HepG2 (cell line): ENCODE measurements around the gene CC2D1B. TPM values are rescaled to one million over a fixed set of nuclear protein-coding genes. Genes with fewer than 3 reads are reported as not detected.
"Not testable (repeated sequence)": the region's sequence is repeated elsewhere in the genome, so short reads cannot be mapped to it uniquely, and the experiment has no call there.

Experiments
- ATAC-seq: fragments of 200-7000 bp; cut with Tn5 transposase; 3 replicates; pipeline ENCODE4 v1.9.1; 2020; ENCODE audit warnings: mild to moderate bottlenecking, moderate library complexity
- BruUV-seq: library from RNA; stranded (reverse); fragments of 400-500 nt; replicated peaks from 2 replicates; lab custom pipeline; 2021; lab: Mats Ljungman, UMichigan
- CTCF ChIA-PET: fragments of 300-600 bp; formaldehyde crosslinking; extraction: SDS; loops from one replicate; lab custom pipeline; 2021; ENCODE audit warnings: low total read pairs, inconsistent platforms, low intra/inter-chr PET ratio; lab: Yijun Ruan, JAX
- POLR2A ChIA-PET: fragments of 350-600 bp; sonication (Branson Sonifier 250); formaldehyde crosslinking; loops from one replicate; lab custom pipeline; 2020; ENCODE audit warnings: antibody characterized with exemption, inconsistent platforms; lab: Yijun Ruan, JAX
- DNase-seq: peaks from one replicate; pipeline ENCODE4 v3.0.0-alpha.2; 2015; ENCODE audit warnings: low spot score
- FAIRE-seq: peaks from 3 replicates; lab custom pipeline; 2011; peaks lifted over from hg19 to GRCh38; lab: Jason Lieb, UNC
- H2AFZ ChIP-seq: one replicate; pipeline ENCODE4 v1.6.1; 2011; ENCODE audit warnings: low read length, inconsistent platforms
- H3K27ac ChIP-seq: fragments of 300-600 bp; 3 replicates; pipeline ENCODE4 v1.8.0; 2011; ENCODE audit warnings: mixed run types, mild to moderate bottlenecking, mixed read lengths, low read length, inconsistent platforms; ENCODE audit not compliant: insufficient read depth; ENCODE audit errors: extremely low read length
- H3K27me3 ChIP-seq, 2 experiments: fragments of 200-600 bp in 1 of 2; 2 replicates in 1 of 2; 3 replicates in 1 of 2; pipeline versions ENCODE4 v1.6.0 to v1.8.0; 2011; ENCODE audit warnings: low read length in 2 of 2, mild to moderate bottlenecking in 2 of 2, moderate library complexity in 2 of 2, inconsistent platforms in 1 of 2; ENCODE audit not compliant: insufficient read depth in 2 of 2, control insufficient read depth in 1 of 2
- H3K36me3 ChIP-seq, 2 experiments: fragments of 200-600 bp in 1 of 2; replicated peaks in 1 of 2; 2 replicates in 1 of 2; 3 replicates in 1 of 2; pipeline versions ENCODE4 v1.5.1 to v1.8.0; 2011; ENCODE audit warnings: low read length in 2 of 2, inconsistent platforms in 1 of 2; ENCODE audit not compliant: insufficient read depth in 2 of 2, control insufficient read depth in 1 of 2
- H3K4me1 ChIP-seq: 2 replicates; pipeline ENCODE4 v1.5.1; 2012; ENCODE audit warnings: low read length, inconsistent platforms; ENCODE audit not compliant: insufficient read depth
- H3K4me2 ChIP-seq: 2 replicates; pipeline ENCODE4 v1.6.0; 2011; ENCODE audit warnings: low read depth, low read length, inconsistent platforms
- H3K4me3 ChIP-seq, 3 experiments: fragments of 200-600 bp in 1 of 3; sonication (generic), shearing (Covaris generic) in 1 of 3; replicated peaks in 1 of 3; 2 replicates each; pipeline ENCODE4 v1.5.1; 2011 to 2016; ENCODE audit warnings: low read length in 3 of 3, inconsistent platforms in 2 of 3, low read depth in 2 of 3, mild to moderate bottlenecking in 2 of 3, control low read depth in 1 of 3, mixed read lengths in 1 of 3; ENCODE audit not compliant: insufficient read depth in 1 of 3
- H3K79me2 ChIP-seq: one replicate; pipeline ENCODE4 v1.6.1; 2011; ENCODE audit warnings: low read length, inconsistent platforms; ENCODE audit not compliant: insufficient read depth
- H3K9ac ChIP-seq: 2 replicates; pipeline ENCODE4 v1.6.0; 2011; ENCODE audit warnings: mild to moderate bottlenecking, low read depth, low read length, inconsistent platforms; ENCODE audit not compliant: insufficient read depth
- H3K9me3 ChIP-seq: 2 replicates; pipeline ENCODE4 v1.5.1; 2012; ENCODE audit warnings: mild to moderate bottlenecking, low read length
- H4K20me1 ChIP-seq: 2 replicates; pipeline ENCODE4 v1.6.0; 2011; ENCODE audit warnings: inconsistent platforms, mild to moderate bottlenecking, low read length, moderate library complexity; ENCODE audit not compliant: insufficient read depth
- CEBPB ChIP-seq: IDR thresholded peaks from 2 replicates; pipeline ENCODE4 v1.6.1; 2011; ENCODE audit warnings: low read depth, low read length, improper control_type of control experiment, borderline replicate concordance
- ELF4 ChIP-seq: sonication (generic); formaldehyde crosslinking; IDR thresholded peaks from 2 replicates; pipeline ENCODE4 v1.5.0; 2020; ENCODE audit warnings: missing genetic modification reagents, mild to moderate bottlenecking, moderate library complexity, borderline replicate concordance
- FOXP4 ChIP-seq: sonication (generic); formaldehyde crosslinking; IDR thresholded peaks from 2 replicates; pipeline ENCODE4 v1.4.0; 2020; ENCODE audit warnings: missing genetic modification reagents
- HOXD1 ChIP-seq: sonication (generic); formaldehyde crosslinking; IDR thresholded peaks from 2 replicates; pipeline ENCODE4 v1.5.0; 2020; ENCODE audit warnings: missing genetic modification reagents
- NONO ChIP-seq, 2 experiments: fragments of 450-650 bp in 1 of 2; sonication (generic) in 1 of 2; formaldehyde crosslinking in 1 of 2; IDR thresholded peaks in 1 of 2; conservative IDR thresholded peaks in 1 of 2; 2 replicates each; pipeline versions ENCODE4 v1.6.1 to v1.8.0; 2017 to 2022; ENCODE audit warnings: mild to moderate bottlenecking in 1 of 2, missing genetic modification reagents in 1 of 2, moderate library complexity in 1 of 2
- POLR2AphosphoS2 ChIP-seq: IDR thresholded peaks from 2 replicates; pipeline ENCODE4 v1.6.1; 2011; ENCODE audit warnings: low read depth, low read length, improper control_type of control experiment
- STAG1 ChIP-seq: sonication (generic); formaldehyde crosslinking; IDR thresholded peaks from 2 replicates; pipeline ENCODE4 v1.4.0; 2020; ENCODE audit warnings: missing genetic modification reagents
- ZNF383 ChIP-seq: sonication (generic); formaldehyde crosslinking; IDR thresholded peaks from 2 replicates; pipeline ENCODE4 v1.4.0; 2020; ENCODE audit warnings: missing genetic modification reagents, mild to moderate bottlenecking, borderline replicate concordance
- ZNF441 ChIP-seq: sonication (generic); formaldehyde crosslinking; IDR thresholded peaks from 2 replicates; pipeline ENCODE4 v1.7.0; 2021; ENCODE audit warnings: missing genetic modification reagents, borderline replicate concordance
- WGBS: methylation state at CpG from one replicate; pipeline ENCODE4 v1.1.6; 2017; ENCODE audit warnings: low lambda C conversion rate; 5-methylcytosine and 5-hydroxymethylcytosine counted together
- in situ Hi-C: cut with HindIII; loops from 2 replicates; pipeline ENCODE4 v1.10.0; 2017; ENCODE audit warnings: low pct_unique_long_range_greater_than_20kb; ENCODE audit not compliant: extremely low pct_ligation_motif_present
- intact Hi-C: fragments of 100-400 bp; cut with micrococcal nuclease; formaldehyde crosslinking; loops from one replicate; pipeline ENCODE4 v1.10.0; 2022; ENCODE audit not compliant: unreplicated experiment
- polyA plus RNA-seq, 8 experiments: library from polyadenylated mRNA; depleted of rRNA in 3 of 8; stranded (reverse) in 7 of 8; unstranded in 1 of 8; fragments of >200 nt; fragmentation: Illumina TruSeq in 4 of 8; extraction: Trizol in 4 of 8; gene quantifications; 2 replicates each; pipeline versions ENCODE4 v1.2.1 to v1.2.3, GENCODE V29; 2011 to 2016; ENCODE audit warnings: low read depth in 4 of 8, missing spikeins in 1 of 8, mixed read lengths in 1 of 8; ENCODE audit not compliant: insufficient read depth in 1 of 8
- total RNA-seq, 5 experiments: library from RNA; depleted of rRNA; stranded (reverse); fragments of >200 nt; fragmentation: Illumina TruSeq; extraction: Trizol; gene quantifications; 2 replicates each; pipeline ENCODE4 v1.2.3, GENCODE V29; 2016; ENCODE audit warnings: low read depth in 1 of 5

CC2D1B gene
- total and polyA plus RNA-seq, 2 of the 13 experiments (the other 11 are each of a cell fraction or from before 2014, with no cell fraction given), result 7.2 to 19.2 TPM

DNA sequence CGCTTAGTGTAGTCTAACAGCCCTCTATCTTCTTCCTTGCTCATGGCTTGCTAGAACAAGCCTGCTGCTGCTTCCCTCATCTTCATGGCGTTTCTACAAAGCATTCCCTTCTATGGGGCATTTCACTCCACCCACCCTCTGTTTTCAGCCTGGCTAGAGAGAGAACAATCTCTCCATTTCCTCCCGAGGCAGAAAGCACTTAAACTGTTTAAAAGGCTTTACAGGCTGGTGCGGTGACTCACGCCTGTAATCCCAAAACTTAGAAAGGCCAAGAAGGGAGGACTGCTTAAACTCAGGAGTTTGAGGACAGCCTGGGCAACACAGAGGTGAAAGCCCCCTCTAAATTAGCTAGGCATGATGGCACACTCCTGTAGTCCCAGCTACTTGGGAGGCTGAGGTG lies 20.5 kb upstream of the CC2D1B start:
- no peak overlapping the region for H3K4me2 ChIP-seq
- in situ Hi-C loops, result no loop called here
- no peak for ATAC-seq
- H3K79me2 ChIP-seq, result no peaks in the 10 kb centered on the region
- H2AFZ ChIP-seq, result no peak overlapping the region
- no peaks in the 10 kb centered on the region for H3K9me3 ChIP-seq
- TF ChIP-seq FOXP4 (CRISPR knock-in tag), result no peak
- no peak for TF ChIP-seq STAG1 (CRISPR knock-in tag)
- no peak for TF ChIP-seq NONO (IDR thresholded peaks at IDR 0.05)
- TF ChIP-seq NONO (CRISPR knock-in tag; conservative IDR thresholded peaks at IDR 0.05), result no peak
- TF ChIP-seq ELF4, result no peak
- TF ChIP-seq POLR2AphosphoS2, result no peak
- ChIA-PET POLR2A (no interaction called here), CTCF (no interaction called here)
- H3K4me1 ChIP-seq, result no peaks in the 10 kb centered on the region
- no peak overlapping the region for H3K27ac ChIP-seq
- BruUV-seq, result no TSS peak
- H3K36me3 ChIP-seq, result peaks cover 8 to 62% of the 10 kb centered on the region in 2 experiments
- no peaks in the 10 kb centered on the region for H4K20me1 ChIP-seq
- no peak for FAIRE-seq
- no peak overlapping the region for H3K4me3 ChIP-seq
- no peak overlapping the region for H3K9ac ChIP-seq
- 94% methylated on average over 5 of the region's 5 CpGs for WGBS
- intact Hi-C loops, result no loop called here
- no peaks in the 10 kb centered on the region for H3K27me3 ChIP-seq
- DNase-seq, result no peak

DNA sequence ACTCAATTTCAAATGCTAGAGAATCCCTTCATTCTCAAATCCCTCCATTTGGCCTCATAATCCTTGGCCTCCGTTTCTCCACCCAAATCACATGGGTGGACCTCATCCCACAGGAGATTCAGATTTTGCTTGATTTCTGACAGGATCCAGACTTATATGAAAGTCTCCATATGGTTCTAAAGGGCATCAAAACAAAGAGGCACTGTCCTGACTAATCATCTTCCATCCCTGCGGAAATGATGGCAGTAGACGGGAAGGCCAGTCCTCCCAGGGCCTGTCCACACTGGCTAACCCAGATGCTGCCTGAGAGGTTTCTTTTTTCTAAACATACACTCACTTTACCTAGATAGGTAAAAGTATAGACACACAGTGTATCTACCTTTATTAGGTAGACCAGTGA lies 19.4 kb upstream of the CC2D1B start:
- FAIRE-seq, result no peak
- CTCF ChIA-PET, result no interaction called here
- intact Hi-C loops, result no loop called here

DNA sequence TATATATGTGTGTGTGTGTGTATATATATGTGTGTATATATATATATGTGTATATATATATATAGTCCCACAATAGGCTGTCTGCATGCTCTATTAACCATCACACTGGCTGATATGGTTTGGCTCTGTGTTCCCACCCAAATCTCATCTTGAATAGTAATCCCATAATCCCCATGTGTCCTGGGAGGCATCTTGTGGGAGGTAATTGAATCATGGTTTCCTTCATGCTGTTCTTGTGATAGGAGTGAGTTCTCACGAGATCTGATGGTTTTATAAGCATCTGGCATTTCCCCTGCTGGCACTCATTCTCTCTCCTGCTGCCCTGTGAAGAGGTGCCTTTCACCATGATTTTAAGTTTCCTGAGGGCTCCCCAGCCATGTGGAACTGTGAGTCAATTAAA lies 3.8 kb upstream of the CC2D1B start:
- H3K9ac ChIP-seq, POLR2A ChIA-PET, in situ Hi-C loops, H3K27me3 ChIP-seq, intact Hi-C loops, H2AFZ ChIP-seq, H3K9me3 ChIP-seq, H3K4me3 ChIP-seq, ATAC-seq, BruUV-seq, H3K79me2 ChIP-seq, DNase-seq, CTCF ChIA-PET, FAIRE-seq, H4K20me1 ChIP-seq, H3K4me2 ChIP-seq, H3K27ac ChIP-seq: not testable (repeated sequence)
- Histone ChIP-seq H3K36me3 (peaks cover 0 to 22% of the 10 kb centered on the region in 2 experiments; a peak in 3 of 5 replicates), H3K4me1 (peaks cover 29% of the 10 kb centered on the region)
- WGBS, result 100% methylated on average over 1 of the region's 1 CpG

More for the DNA sequence above, 19.4 kb upstream of the CC2D1B start:
- Histone ChIP-seq H3K27ac (no peak overlapping the region), H3K9ac (no peak overlapping the region), H3K36me3 (peaks cover 8 to 64% of the 10 kb centered on the region in 2 experiments), H3K79me2 (no peaks in the 10 kb centered on the region), H3K27me3 (no peaks in the 10 kb centered on the region), H3K4me2 (no peak overlapping the region), H3K4me1 (no peaks in the 10 kb centered on the region), H2AFZ (no peak overlapping the region), H3K9me3 (no peaks in the 10 kb centered on the region), H4K20me1 (no peaks in the 10 kb centered on the region), H3K4me3 (no peak overlapping the region)
- POLR2A ChIA-PET, result no interaction called here
- no peak for TF ChIP-seq ZNF383 (CRISPR knock-in tag)
- TF ChIP-seq ZNF441 (CRISPR knock-in tag), result no peak
- no peak for TF ChIP-seq HOXD1
- TF ChIP-seq CEBPB, result no peak
- DNase-seq (no peak), ATAC-seq (no peak)
- BruUV-seq, result no TSS peak
- in situ Hi-C loops, result no loop called here
- WGBS, result 97% methylated on average over 3 of the region's 3 CpGs
